ENCODE results near the gene COX19.
A peak's percentile ranks its signal among the peaks of the same experiment; 100 is the strongest.
"Not testable (repeated sequence)": the region's sequence is repeated elsewhere in the genome, so short reads cannot be mapped to it uniquely, and the experiment has no call there.

The COX19 gene

GRCh38 chr7:939843-940242 is 35.5 kb downstream of the COX19 start:
- DNase-seq: no peak

GRCh38 chr7:938546-939185 is 36.7 kb downstream of the COX19 start:
- DNase-seq: no peak

- no peak for DNase-seq
These were observed 37.4 kb downstream of the COX19 start for GRCh38 chr7:937856-938484.

- DNase-seq: peak; percentile 46
These were observed 38.8 kb downstream of the COX19 start for GRCh38 chr7:936386-937054.

GRCh38 chr7:935874-936385 is 39.4 kb downstream of the COX19 start:
- DNase-seq: no peak

GRCh38 chr7:935164-935873 is 40.0 kb downstream of the COX19 start:
- no peak for DNase-seq

GRCh38 chr7:934469-935163 is 40.7 kb downstream of the COX19 start:
- no peak for DNase-seq

GRCh38 chr7:932651-932975 is 42.7 kb downstream of the COX19 start:
- no peak for DNase-seq

GRCh38 chr7:931871-932650 is 43.3 kb downstream of the COX19 start:
- DNase-seq: no peak

GRCh38 chr7:930975-931758 is 44.2 kb downstream of the COX19 start:
- DNase-seq: no peak

GRCh38 chr7:929311-929711 is 46.0 kb downstream of the COX19 start:
- no peak for DNase-seq

- no peak for DNase-seq
These were observed 48.2 kb downstream of the COX19 start for GRCh38 chr7:927031-927671.

GRCh38 chr7:926061-927030 is 49.0 kb downstream of the COX19 start:
- DNase-seq: no peak

GRCh38 chr7:925601-926000 is 49.7 kb downstream of the COX19 start:
- no peak for DNase-seq

- no peak for DNase-seq
These were observed 50.7 kb downstream of the COX19 start for GRCh38 chr7:924541-925231.

- DNase-seq: not testable (repeated sequence)
These were observed 51.3 kb downstream of the COX19 start for GRCh38 chr7:924042-924441.

- no peak for DNase-seq
These were observed 52.0 kb downstream of the COX19 start for GRCh38 chr7:923108-924041.
